ENCODE data around the gene PTPRM. TPM values are rescaled to one million over a fixed set of nuclear protein-coding genes. Genes with fewer than 3 reads are reported as not detected.

Gene PTPRM
- total and polyA plus RNA-seq, 2 of the 4 experiments (the other 2 are of a cell fraction) = 28.3 to 51.2 TPM

DNA sequence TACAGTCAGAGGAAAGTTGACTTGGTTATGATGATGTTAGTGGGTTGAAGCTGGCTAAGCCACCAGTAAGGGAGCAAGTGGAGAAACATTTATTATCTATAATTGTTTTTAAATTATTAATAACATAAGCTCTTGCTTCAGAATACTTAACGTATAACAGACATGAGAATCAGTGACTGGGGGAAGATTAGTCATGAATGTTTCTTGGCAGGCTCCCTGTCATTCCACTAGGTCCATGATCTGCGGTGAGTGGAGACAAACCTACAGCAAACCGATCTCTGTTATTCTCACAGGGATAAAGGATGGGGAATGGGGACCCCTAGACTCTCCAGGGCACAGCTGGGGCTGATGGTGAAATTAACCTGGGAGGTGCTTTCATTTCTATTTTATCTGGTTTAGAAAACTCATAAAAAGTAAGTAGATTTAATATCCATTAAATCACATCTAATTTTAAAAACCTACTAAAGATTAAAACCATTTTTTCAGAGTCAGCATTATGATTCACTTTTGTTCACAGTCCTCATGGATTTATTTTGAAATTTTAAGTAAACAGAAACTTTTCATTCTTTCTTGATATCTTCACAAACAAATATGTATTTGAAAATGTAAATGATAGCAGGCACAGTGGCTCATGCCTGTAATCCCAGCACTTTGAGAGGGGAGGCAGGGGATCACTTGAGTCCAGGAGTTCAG, 420.3 kb downstream of the PTPRM start:
- no peaks in the 10 kb centered on the region for H3K27me3 ChIP-seq (ENCODE audit: control insufficient read depth, insufficient read depth, low read length)
- no peak overlapping the region for H2AK9ac ChIP-seq (replicated peaks; ENCODE audit: low read depth, low read length, poor library complexity)
- peaks cover 7% of the 10 kb centered on the region for H3K4me1 ChIP-seq (ENCODE audit: control insufficient read depth, insufficient read depth, low read length)
- H4K8ac ChIP-seq (ENCODE audit: low read depth in 2 of 2, low read length in 2 of 2) = no peak overlapping the region
- H3K9ac ChIP-seq (ENCODE audit: low read depth, low read length) = no peak overlapping the region
- H3K9me1 ChIP-seq (ENCODE audit: insufficient read depth, low read length) = peaks cover 8% of the 10 kb centered on the region
- ATAC-seq (ENCODE audit: low read depth) (peak; percentile 86), DNase-seq (peak; percentile 87)
- ChIA-PET CTCF (no interaction called here), POLR2A (ENCODE audit: unreplicated experiment) (no interaction called here)
- H4K5ac ChIP-seq (ENCODE audit: low read depth, low read length) = no peak overlapping the region
- H3K56ac ChIP-seq (ENCODE audit: extremely low read depth, insufficient read depth, low read length) = no peak overlapping the region
- H2BK15ac ChIP-seq (ENCODE audit: low read depth, low read length) = no peak overlapping the region
- H4K91ac ChIP-seq (ENCODE audit: insufficient read depth, low read depth, low read length) = no peak overlapping the region
- H2BK120ac ChIP-seq (ENCODE audit: low read depth, low read length) = no peak overlapping the region
- no peaks in the 10 kb centered on the region for H3K36me3 ChIP-seq (ENCODE audit: control insufficient read depth, insufficient read depth, low read length)
- no peak overlapping the region for H3K4me3 ChIP-seq (ENCODE audit: insufficient read depth, low read depth, low read length)
- no peak overlapping the region for H3K18ac ChIP-seq (ENCODE audit: low read depth, low read length)
- H3K23ac ChIP-seq (ENCODE audit: low read depth, low read length) = no peak overlapping the region
- H3K4me2 ChIP-seq (ENCODE audit: low read depth, low read length) = peak overlapping the region; percentile 60
- WGBS, 2 experiments (ENCODE audit: extremely low coverage in 2 of 2, insufficient read length in 1 of 2) = no CpG with 5 or more reads among the region's 3 CpGs
- no peak overlapping the region for H3K27ac ChIP-seq (ENCODE audit: insufficient read depth, low read length)
- in situ Hi-C loops (cut with MboI; ENCODE audit: low sequenced_read_pairs) (no loop called here), intact Hi-C loops (cut with micrococcal nuclease) (no loop called here), dilution Hi-C loops (cut with HindIII; ENCODE audit: low sequenced_read_pairs, unreplicated experiment) (no loop called here)
- H3K14ac ChIP-seq (replicated peaks; ENCODE audit: low read depth, low read length) = no peak overlapping the region
- H2AFZ ChIP-seq (replicated peaks; ENCODE audit: low read length, poor library complexity) = no peak overlapping the region
- peaks cover 0 to 14% of the 10 kb centered on the region in 2 experiments; a peak in 2 of 4 replicates for H3K79me1 ChIP-seq (ENCODE audit: low read depth in 1 of 2, low read length in 2 of 2)
- BruUV-seq (replicated peaks) = no TSS peak
- H3K9me3 ChIP-seq (ENCODE audit: control insufficient read depth, insufficient read depth, low read length) = no peaks in the 10 kb centered on the region
- peaks cover 11% of the 10 kb centered on the region for H4K20me1 ChIP-seq (ENCODE audit: insufficient read depth, low read length)
- no peak overlapping the region for H2BK20ac ChIP-seq (ENCODE audit: low read depth, low read length)
- no peak overlapping the region for H3K4ac ChIP-seq (ENCODE audit: low read depth, low read length)
- no peak overlapping the region for H2AK5ac ChIP-seq (ENCODE audit: low read depth, low read length)
- no peak overlapping the region for H2BK5ac ChIP-seq (ENCODE audit: low read depth, low read length, poor library complexity, severe bottlenecking)
- TF ChIP-seq RFX5 (IDR thresholded peaks at IDR 0.05; ENCODE audit: low read depth, low read length) (no peak), NFE2L2 (IDR thresholded peaks at IDR 0.05; ENCODE audit: low read depth, low read length) (no peak), MAFK (IDR thresholded peaks at IDR 0.05; ENCODE audit: low read depth, low read length) (peak; percentile 77)
